ENCODE results near the gene ACHE. TPM values are rescaled to one million over a fixed set of nuclear protein-coding genes. Genes with fewer than 3 reads are reported as not detected.

Gene ACHE
- total and polyA plus RNA-seq, 2 of the 13 experiments (the other 11 are each of a cell fraction or from before 2014, with no cell fraction given), result 0.18 to 0.40 TPM

GRCh38 chr7:100840470-100841100 lies 55.1 kb downstream of the ACHE start (continued):
- TF ChIP-seq, protein P1, sequence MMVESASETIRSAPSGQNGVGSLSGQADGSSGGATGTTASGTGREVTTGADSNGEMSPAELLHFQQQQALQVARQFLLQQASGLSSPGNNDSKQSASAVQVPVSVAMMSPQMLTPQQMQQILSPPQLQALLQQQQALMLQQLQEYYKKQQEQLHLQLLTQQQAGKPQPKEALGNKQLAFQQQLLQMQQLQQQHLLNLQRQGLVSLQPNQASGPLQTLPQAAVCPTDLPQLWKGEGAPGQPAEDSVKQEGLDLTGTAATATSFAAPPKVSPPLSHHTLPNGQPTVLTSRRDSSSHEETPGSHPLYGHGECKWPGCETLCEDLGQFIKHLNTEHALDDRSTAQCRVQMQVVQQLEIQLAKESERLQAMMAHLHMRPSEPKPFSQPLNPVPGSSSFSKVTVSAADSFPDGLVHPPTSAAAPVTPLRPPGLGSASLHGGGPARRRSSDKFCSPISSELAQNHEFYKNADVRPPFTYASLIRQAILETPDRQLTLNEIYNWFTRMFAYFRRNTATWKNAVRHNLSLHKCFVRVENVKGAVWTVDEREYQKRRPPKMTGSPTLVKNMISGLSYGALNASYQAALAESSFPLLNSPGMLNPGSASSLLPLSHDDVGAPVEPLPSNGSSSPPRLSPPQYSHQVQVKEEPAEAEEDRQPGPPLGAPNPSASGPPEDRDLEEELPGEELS (CRISPR knock-in tag; IDR thresholded peaks at IDR 0.05), result 0 out of 2 replicates have a peak, but pooled peaks have one; percentile 32
- TF ChIP-seq, protein P2, sequence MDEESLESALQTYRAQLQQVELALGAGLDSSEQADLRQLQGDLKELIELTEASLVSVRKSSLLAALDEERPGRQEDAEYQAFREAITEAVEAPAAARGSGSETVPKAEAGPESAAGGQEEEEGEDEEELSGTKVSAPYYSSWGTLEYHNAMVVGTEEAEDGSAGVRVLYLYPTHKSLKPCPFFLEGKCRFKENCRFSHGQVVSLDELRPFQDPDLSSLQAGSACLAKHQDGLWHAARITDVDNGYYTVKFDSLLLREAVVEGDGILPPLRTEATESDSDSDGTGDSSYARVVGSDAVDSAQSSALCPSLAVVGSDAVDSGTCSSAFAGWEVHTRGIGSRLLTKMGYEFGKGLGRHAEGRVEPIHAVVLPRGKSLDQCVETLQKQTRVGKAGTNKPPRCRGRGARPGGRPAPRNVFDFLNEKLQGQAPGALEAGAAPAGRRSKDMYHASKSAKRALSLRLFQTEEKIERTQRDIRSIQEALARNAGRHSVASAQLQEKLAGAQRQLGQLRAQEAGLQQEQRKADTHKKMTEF (CRISPR knock-in tag; IDR thresholded peaks at IDR 0.05), result 0 out of 2 replicates have a peak, but pooled peaks have one; percentile 23
- no peak for TF ChIP-seq ZNF816 (CRISPR knock-in tag; IDR thresholded peaks at IDR 0.05; ENCODE audit: borderline replicate concordance)
- TF ChIP-seq ZBTB3 (CRISPR knock-in tag; IDR thresholded peaks at IDR 0.05; ENCODE audit: borderline replicate concordance, low read depth), result no peak
- no peak for TF ChIP-seq DPF2 (CRISPR knock-in tag; IDR thresholded peaks at IDR 0.05; ENCODE audit: borderline replicate concordance, low read depth)
- TF ChIP-seq MYC (CRISPR knock-in tag; IDR thresholded peaks at IDR 0.05; ENCODE audit: borderline replicate concordance), result no peak
- TF ChIP-seq ZNF788 (CRISPR knock-in tag; IDR thresholded peaks at IDR 0.05; ENCODE audit: borderline replicate concordance), result no peak
- no peak for TF ChIP-seq RAD21 (CRISPR knock-in tag; IDR thresholded peaks at IDR 0.05)
- TF ChIP-seq AGO2 (optimal IDR thresholded peaks at IDR 0.05; ENCODE audit: low read depth, low read length), result no peak
- TF ChIP-seq RXRB (CRISPR knock-in tag; IDR thresholded peaks at IDR 0.05; ENCODE audit: borderline replicate concordance), result peak; percentile 39; the same call in 1 of the 2 replicates
- peak; percentile 76 for TF ChIP-seq RARA (CRISPR knock-in tag; IDR thresholded peaks at IDR 0.05)
- no peak for TF ChIP-seq SOX13 (IDR thresholded peaks at IDR 0.05)
- no peak for TF ChIP-seq SOX13 (CRISPR knock-in tag; conservative IDR thresholded peaks at IDR 0.05 in 1 of 2, IDR thresholded peaks at IDR 0.05 in 1 of 2)
- TF ChIP-seq TCF7 (IDR thresholded peaks at IDR 0.05; ENCODE audit: low read depth), result no peak
- TF ChIP-seq, protein P3, sequence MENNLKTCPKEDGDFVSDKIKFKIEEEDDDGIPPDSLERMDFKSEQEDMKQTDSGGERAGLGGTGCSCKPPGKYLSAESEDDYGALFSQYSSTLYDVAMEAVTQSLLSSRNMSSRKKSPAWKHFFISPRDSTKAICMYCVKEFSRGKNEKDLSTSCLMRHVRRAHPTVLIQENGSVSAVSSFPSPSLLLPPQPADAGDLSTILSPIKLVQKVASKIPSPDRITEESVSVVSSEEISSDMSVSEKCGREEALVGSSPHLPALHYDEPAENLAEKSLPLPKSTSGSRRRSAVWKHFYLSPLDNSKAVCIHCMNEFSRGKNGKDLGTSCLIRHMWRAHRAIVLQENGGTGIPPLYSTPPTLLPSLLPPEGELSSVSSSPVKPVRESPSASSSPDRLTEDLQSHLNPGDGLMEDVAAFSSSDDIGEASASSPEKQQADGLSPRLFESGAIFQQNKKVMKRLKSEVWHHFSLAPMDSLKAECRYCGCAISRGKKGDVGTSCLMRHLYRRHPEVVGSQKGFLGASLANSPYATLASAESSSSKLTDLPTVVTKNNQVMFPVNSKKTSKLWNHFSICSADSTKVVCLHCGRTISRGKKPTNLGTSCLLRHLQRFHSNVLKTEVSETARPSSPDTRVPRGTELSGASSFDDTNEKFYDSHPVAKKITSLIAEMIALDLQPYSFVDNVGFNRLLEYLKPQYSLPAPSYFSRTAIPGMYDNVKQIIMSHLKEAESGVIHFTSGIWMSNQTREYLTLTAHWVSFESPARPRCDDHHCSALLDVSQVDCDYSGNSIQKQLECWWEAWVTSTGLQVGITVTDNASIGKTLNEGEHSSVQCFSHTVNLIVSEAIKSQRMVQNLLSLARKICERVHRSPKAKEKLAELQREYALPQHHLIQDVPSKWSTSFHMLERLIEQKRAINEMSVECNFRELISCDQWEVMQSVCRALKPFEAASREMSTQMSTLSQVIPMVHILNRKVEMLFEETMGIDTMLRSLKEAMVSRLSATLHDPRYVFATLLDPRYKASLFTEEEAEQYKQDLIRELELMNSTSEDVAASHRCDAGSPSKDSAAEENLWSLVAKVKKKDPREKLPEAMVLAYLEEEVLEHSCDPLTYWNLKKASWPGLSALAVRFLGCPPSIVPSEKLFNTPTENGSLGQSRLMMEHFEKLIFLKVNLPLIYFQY (CRISPR knock-in tag; IDR thresholded peaks at IDR 0.05; ENCODE audit: borderline replicate concordance), result peak; percentile 57; the same call in 1 of the 2 replicates
- no peak for TF ChIP-seq ZNF414 (CRISPR knock-in tag; IDR thresholded peaks at IDR 0.05)

Data from HepG2 (cell line).